ENCODE results near the gene MTSS2. TPM values are rescaled to one million over a fixed set of nuclear protein-coding genes. Genes with fewer than 3 reads are reported as not detected.

MTSS2 gene
- total RNA-seq, 1 experiment from 2014 or later = 18.7 TPM

DNA sequence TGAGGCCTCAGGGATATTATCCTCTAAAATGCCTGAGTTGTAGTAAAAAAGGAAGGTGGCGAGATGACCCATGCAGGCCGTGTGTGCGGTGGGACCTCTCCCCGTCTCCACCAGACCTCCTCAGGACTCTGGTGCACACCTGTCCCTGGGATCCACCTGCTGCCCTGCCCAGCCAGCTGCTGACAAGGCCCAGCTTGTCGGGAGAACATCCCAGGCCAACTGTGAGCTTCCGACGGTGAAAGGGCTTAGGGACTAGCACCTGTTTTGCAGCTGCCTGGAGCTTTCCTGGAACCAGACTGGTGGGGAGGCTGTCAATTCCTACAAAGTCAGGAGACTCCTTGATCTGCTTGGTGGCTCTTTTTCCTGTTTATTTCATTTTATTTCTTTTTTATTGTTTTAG lies 27.9 kb downstream of the MTSS2 start:
- no peak for ATAC-seq
- H3K4me3 ChIP-seq (ENCODE audit: low read length) = no peak overlapping the region
- H3K36me3 ChIP-seq (ENCODE audit: low read depth, low read length) = no peaks in the 10 kb centered on the region
- no peak overlapping the region for H2AFZ ChIP-seq (ENCODE audit: low read length)
- H3K4me1 ChIP-seq (ENCODE audit: insufficient read depth, low read length) = no peaks in the 10 kb centered on the region
- no peak overlapping the region for H3K27ac ChIP-seq (ENCODE audit: low read length)
- H4K20me1 ChIP-seq (ENCODE audit: low read length) = no peaks in the 10 kb centered on the region
- H3K9me3 ChIP-seq (ENCODE audit: low read length) = no peaks in the 10 kb centered on the region
- no peaks in the 10 kb centered on the region for H3K79me2 ChIP-seq (ENCODE audit: low read length)
- BruUV-seq (replicated peaks) = no TSS peak
- DNase-seq = no peak
- intact Hi-C loops (cut with micrococcal nuclease) = no loop called here
- TF ChIP-seq EZH2phosphoT487 (IDR thresholded peaks at IDR 0.05; ENCODE audit: borderline replicate concordance, low read length) = no peak
- TF ChIP-seq, protein P1, sequence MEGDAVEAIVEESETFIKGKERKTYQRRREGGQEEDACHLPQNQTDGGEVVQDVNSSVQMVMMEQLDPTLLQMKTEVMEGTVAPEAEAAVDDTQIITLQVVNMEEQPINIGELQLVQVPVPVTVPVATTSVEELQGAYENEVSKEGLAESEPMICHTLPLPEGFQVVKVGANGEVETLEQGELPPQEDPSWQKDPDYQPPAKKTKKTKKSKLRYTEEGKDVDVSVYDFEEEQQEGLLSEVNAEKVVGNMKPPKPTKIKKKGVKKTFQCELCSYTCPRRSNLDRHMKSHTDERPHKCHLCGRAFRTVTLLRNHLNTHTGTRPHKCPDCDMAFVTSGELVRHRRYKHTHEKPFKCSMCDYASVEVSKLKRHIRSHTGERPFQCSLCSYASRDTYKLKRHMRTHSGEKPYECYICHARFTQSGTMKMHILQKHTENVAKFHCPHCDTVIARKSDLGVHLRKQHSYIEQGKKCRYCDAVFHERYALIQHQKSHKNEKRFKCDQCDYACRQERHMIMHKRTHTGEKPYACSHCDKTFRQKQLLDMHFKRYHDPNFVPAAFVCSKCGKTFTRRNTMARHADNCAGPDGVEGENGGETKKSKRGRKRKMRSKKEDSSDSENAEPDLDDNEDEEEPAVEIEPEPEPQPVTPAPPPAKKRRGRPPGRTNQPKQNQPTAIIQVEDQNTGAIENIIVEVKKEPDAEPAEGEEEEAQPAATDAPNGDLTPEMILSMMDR (conservative IDR thresholded peaks at IDR 0.05; ENCODE audit: low read depth, low read length) = no peak
- TF ChIP-seq EZH2 (IDR thresholded peaks at IDR 0.05; ENCODE audit: low read length, unreplicated experiment) = no peak
- H3K27me3 ChIP-seq (ENCODE audit: low read length) = no peaks in the 10 kb centered on the region
- ChIA-PET CTCF (no interaction called here), POLR2A (ENCODE audit: unreplicated experiment) (no interaction called here)
- H3K4me2 ChIP-seq (ENCODE audit: low read length) = no peak overlapping the region
- no peaks in the 10 kb centered on the region for H3K9me2 ChIP-seq (replicated peaks; ENCODE audit: low read length)
- H3K9ac ChIP-seq (ENCODE audit: low read length) = no peak overlapping the region
- H3F3A ChIP-seq (ENCODE audit: low read length, unreplicated experiment) = no peaks in the 10 kb centered on the region

DNA sequence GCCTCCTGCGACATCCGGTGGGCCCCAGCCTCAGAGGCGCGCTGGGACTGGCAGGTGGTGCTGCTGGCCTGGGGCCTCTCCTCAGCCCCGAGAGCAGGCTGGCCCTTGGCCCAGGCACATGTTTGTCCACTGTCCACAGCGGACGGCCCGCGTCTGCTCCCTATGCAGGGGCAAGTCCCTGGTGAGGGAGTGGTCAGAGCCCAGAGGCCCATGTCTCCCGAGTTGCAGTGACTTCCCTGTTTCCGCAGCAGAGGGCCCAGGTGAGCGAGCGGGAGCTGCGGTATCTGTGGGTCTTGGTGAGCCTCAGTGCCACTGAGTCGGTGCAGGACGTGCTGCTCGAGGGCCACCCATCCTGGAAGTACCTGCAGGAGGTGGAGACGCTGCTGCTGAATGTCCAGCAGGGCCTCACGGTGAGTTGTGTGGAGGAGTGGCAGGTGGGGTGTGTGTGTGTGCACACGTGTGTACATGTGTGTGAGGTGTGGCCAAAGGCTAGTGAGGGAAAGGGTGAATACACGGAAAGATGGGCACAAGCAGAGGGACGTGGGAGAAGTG lies 29.1 kb downstream of the MTSS2 start:
- ChIA-PET CTCF (no interaction called here), POLR2A (ENCODE audit: unreplicated experiment) (no interaction called here)
- Histone ChIP-seq H3K9ac (ENCODE audit: low read length) (no peak overlapping the region), H3K79me2 (ENCODE audit: low read length) (no peaks in the 10 kb centered on the region), H3K9me2 (replicated peaks; ENCODE audit: low read length) (no peaks in the 10 kb centered on the region), H3K27ac (ENCODE audit: low read length) (no peak overlapping the region), H4K20me1 (ENCODE audit: low read length) (no peaks in the 10 kb centered on the region), H3K4me1 (ENCODE audit: insufficient read depth, low read length) (no peaks in the 10 kb centered on the region), H3K4me2 (ENCODE audit: low read length) (no peak overlapping the region), H2AFZ (ENCODE audit: low read length) (no peak overlapping the region), H3K27me3 (ENCODE audit: low read length) (no peaks in the 10 kb centered on the region), H3K9me3 (ENCODE audit: low read length) (no peaks in the 10 kb centered on the region), H3F3A (ENCODE audit: low read length, unreplicated experiment) (no peaks in the 10 kb centered on the region), H3K36me3 (ENCODE audit: low read depth, low read length) (no peaks in the 10 kb centered on the region), H3K4me3 (ENCODE audit: low read length) (no peak overlapping the region)
- DNase-seq (no peak), ATAC-seq (no peak)
- intact Hi-C loops (cut with micrococcal nuclease) = no loop called here
- no peak for TF ChIP-seq EZH2 (IDR thresholded peaks at IDR 0.05; ENCODE audit: low read length, unreplicated experiment)
- BruUV-seq (replicated peaks) = no TSS peak

DNA sequence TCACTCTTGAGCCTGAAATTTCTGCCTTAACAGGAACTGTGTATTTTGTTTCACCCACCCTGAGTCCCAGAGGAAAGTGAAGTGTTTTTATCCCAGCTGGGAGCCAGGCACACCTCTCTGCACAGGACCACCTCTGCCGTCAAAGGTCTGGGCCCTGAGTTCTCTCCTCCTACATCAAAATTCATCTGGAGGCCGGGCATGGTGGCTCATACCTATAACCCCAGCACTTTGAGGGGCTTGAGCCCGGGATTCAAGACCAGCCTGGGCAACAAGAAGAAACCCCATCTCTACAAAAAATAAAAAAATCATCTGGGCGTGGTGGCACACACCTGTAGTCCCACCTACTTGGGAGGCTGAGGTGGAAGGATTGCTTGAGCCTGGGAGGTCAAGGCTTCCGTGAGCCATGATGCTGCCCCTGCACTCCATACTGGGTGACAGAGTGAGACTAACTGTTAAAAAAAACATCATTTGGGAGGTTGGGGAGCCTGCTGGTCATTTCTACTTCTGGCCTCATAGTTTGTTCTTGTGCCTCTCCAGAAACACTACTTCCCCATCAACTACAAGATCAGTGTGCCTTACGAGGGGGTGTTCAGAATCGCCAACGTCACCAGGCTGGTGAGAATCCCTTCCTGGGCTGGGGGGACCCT lies 29.7 kb downstream of the MTSS2 start:
- H3K4me2 ChIP-seq (ENCODE audit: low read length) = no peak overlapping the region
- no peak overlapping the region for H2AFZ ChIP-seq (ENCODE audit: low read length)
- no peaks in the 10 kb centered on the region for H3K79me2 ChIP-seq (ENCODE audit: low read length)
- no peaks in the 10 kb centered on the region for H4K20me1 ChIP-seq (ENCODE audit: low read length)
- CTCF ChIA-PET = no interaction called here
- intact Hi-C loops (cut with micrococcal nuclease) = no loop called here
- TF ChIP-seq, protein P1 (conservative IDR thresholded peaks at IDR 0.05; ENCODE audit: low read depth, low read length) = no peak
- TF ChIP-seq EZH2phosphoT487 (IDR thresholded peaks at IDR 0.05; ENCODE audit: borderline replicate concordance, low read length) (no peak), EZH2 (IDR thresholded peaks at IDR 0.05; ENCODE audit: low read length, unreplicated experiment) (no peak)
- POLR2A ChIA-PET (ENCODE audit: unreplicated experiment) = no interaction called here
- no peak overlapping the region for H3K27ac ChIP-seq (ENCODE audit: low read length)
- no peaks in the 10 kb centered on the region for H3K9me3 ChIP-seq (ENCODE audit: low read length)
- no TSS peak for BruUV-seq (replicated peaks)
- H3K27me3 ChIP-seq (ENCODE audit: low read length) = no peaks in the 10 kb centered on the region
- H3K4me1 ChIP-seq (ENCODE audit: insufficient read depth, low read length) = no peaks in the 10 kb centered on the region
- ATAC-seq = no peak
- DNase-seq = no peak
- H3K4me3 ChIP-seq (ENCODE audit: low read length) = no peak overlapping the region
- H3K36me3 ChIP-seq (ENCODE audit: low read depth, low read length) = no peaks in the 10 kb centered on the region
- no peaks in the 10 kb centered on the region for H3K9me2 ChIP-seq (replicated peaks; ENCODE audit: low read length)
- no peaks in the 10 kb centered on the region for H3F3A ChIP-seq (ENCODE audit: low read length, unreplicated experiment)
- H3K9ac ChIP-seq (ENCODE audit: low read length) = no peak overlapping the region
